OCI-M2 (cell line): ENCODE results near the gene COX14.

Experiments
- DNase-seq: peaks from one replicate; lab custom pipeline; 2025; ENCODE audit not compliant: unreplicated experiment; lab: John Stamatoyannopoulos, UW

Gene COX14

DNA sequence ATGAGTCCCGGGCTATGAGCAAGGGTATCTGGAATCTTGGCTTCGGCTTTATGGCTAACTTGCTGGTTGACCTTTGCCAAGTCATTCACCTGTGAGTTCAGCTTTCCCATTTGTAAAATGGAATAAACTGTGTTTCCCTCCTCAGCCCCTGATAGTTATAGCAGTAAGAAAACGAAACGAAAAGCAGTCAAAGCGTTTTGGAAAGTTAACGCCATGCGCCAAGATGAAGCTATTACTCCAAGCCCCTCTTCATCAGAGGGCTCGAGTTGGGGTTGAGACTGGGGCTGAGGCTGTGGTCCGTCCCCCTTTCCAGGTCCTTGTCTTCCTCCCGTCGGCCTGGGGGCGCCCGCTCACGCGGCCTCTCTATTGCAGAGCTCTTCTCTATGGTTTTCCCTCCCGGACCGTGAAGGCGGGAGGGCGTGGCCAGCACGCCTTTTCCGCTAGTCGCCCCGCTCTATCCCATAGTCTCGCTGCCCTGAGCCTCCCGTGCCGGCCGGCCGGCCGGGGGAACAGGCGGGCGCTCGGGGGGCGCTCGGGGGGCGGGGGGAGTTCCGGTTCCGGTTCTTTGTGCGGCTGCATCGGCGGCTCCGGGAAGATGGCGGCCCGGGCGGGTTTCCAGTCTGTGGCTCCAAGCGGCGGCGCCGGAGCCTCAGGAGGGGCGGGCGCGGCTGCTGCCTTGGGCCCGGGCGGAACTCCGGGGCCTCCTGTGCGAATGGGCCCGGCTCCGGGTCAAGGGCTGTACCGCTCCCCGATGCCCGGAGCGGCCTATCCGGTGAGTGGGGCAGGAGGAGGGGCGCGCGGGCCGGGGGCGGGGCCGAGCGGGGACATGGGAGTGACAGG, 27.0 kb upstream of the COX14 start, which contains the start of gene SMARCD1:
SMARCD1 (plus strand) TSS at position 568 of the 840 bp plus-strand sequence; CDS start at position 596, 28 bp downstream.
- peak; percentile 50 for DNase-seq

DNA sequence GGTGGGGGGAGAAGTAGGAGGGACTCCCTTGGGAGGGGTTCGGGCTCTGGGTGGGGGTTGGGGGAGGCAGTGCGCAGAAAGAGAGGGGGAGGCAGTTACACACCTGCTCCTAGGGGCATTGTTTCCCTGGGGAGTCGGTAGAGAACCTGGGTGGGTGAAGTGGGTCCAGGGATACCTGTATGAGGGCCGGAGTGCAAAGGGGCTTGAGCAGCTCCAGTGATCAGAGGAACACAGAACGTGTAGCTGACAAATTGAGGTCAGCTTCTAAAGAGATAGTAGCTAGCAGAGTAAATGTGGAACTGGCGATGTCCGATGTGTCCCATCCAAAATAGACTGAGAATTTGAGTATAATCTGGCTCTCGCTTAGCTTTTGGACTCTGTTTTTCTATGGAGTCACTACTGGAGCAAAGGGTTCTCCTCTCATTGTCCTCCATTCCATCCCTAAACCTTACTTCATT, 26.4 kb upstream of the COX14 start:
- DNase-seq, result no peak

DNA sequence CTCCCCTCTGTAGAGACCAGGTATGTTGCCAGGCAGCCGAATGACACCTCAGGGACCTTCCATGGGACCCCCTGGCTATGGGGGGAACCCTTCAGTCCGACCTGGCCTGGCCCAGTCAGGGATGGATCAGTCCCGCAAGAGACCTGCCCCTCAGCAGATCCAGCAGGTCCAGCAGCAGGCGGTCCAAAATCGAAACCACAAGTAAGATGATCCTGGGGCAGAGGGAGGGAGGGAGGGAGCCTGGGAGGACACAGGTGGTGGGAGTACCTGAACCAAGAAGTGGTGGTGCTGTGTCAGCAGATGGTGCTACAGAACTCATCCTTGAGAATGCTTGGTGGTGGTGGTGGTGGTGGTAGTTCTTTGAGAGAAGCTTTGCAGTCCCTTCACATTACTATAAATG, 25.9 kb upstream of the COX14 start:
- no peak for DNase-seq

DNA sequence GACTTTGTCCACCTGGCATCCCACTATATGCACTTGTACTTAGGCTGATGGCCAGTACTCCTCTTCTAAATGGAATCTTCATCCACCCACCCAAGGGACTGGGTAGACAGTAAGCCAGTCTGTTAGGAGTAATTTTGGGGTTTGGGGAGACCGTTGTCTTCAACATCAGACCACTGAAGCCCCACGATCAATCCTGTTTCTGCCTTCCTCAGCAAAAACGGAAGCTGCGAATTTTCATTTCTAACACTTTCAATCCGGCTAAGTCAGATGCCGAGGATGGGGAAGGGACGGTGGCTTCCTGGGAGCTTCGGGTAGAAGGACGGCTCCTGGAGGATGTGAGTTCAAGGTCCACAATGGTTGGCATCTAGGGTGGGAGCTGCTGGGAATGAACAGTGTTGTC, 24.9 kb upstream of the COX14 start:
- DNase-seq, result no peak

DNA sequence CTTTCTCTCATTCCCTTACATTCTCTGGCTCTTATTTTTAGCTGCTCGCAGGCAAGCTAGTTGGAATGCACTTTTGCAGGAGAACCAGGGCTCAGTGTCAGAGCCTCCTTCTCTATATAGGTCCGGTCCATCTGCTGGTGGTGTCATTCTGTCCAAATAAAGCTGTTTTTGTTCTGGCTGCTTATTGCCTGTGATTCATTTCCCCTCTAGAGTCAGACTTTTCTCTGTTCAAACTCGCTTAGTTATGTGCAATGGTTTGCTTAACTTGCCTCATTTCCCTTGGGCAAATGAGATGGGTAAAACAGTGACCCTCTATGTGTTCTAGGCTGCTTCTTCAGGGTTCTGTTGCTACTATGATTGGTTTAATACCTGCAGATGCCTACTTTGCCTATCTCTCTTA, 24.0 kb upstream of the COX14 start:
- DNase-seq, result no peak

DNA sequence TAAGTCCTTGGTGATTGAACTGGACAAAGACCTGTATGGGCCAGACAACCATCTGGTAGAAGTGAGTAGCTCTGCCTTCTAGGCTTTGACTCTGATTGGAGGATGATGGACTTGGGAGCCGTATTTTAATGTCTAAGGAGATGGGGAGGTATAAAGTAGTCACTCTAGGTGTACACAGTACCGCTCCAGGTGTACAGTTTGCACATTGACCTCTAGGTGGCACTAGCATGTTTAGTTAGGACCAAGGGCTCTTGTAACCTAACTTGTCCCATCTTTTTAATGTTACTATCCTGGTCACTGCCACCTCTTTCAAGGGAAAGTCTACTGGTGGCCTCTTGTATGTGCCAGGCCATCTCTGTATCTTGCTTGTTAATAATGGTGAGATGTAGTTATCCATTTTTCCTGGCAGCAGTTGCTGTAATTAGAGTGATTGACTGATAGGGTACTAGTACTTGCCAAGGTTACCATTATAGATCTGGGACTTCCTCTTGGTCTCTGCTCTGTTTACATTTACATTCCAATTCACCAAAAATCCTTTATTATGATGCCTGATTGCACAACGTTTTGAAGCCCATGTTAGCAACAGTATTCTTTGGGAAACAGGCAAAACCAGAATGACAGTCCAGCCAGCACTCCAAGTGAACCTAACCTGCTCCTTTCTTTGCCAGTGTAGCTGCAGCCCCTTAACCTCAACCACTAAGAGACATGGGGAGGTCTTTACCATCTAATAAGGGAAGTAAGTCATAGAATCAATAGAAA, 23.3 kb upstream of the COX14 start:
- DNase-seq, result peak; percentile 4

DNA sequence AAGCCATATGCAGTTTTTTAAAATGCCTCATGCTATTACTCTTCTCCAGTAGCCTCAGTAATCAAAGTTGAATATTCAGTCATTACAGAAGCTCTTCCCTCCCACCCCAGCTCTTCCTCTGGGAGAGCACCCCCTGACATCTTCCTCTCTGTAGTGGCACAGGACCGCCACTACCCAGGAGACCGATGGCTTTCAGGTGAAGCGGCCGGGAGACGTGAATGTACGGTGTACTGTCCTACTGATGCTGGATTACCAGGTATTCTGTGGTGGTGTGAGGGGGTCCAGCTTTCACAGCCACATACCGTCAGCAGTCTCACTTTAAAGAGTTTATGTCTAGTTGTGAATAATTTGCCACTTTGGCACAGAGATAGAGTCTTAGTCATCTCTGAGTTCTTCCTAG, 22.3 kb upstream of the COX14 start:
- DNase-seq, result no peak

DNA sequence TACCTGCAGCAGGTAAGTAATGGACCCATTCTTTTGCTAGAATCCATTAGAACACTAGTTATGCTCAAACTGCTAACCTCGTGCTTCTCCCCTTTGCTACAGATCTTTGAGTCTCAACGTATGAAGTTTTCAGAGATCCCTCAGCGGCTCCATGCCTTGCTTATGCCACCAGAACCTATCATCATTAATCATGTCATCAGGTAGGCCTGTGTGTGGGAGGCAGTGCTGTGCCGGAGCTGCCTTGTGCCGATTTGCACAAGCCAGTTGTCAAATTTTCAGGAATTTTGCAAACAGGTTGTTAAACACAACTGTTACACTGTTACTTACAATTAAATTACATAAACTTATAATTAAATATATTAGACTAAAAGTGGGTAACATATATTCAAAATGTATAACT, 21.6 kb upstream of the COX14 start:
- DNase-seq, result no peak

DNA sequence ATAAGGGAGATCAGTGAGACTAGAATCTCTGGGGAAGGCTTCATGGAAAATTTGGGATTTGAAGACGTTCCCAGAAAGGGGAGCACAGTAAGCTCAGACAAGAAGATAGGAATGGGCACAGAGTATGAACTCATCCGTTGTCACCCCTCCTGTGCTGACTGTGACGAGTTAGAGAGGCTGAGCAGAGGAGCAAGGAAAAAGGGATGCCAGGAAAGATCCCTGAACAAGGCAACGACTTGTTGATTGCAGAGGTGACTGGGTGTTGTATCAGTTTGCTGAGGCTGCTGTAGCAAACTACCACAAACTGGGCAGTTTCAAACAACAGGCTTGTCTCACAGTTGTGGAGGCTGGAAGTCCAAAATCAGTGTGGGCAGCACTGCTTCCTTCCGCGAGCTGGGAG, 14.1 kb upstream of the COX14 start:
- DNase-seq, result no peak

DNA sequence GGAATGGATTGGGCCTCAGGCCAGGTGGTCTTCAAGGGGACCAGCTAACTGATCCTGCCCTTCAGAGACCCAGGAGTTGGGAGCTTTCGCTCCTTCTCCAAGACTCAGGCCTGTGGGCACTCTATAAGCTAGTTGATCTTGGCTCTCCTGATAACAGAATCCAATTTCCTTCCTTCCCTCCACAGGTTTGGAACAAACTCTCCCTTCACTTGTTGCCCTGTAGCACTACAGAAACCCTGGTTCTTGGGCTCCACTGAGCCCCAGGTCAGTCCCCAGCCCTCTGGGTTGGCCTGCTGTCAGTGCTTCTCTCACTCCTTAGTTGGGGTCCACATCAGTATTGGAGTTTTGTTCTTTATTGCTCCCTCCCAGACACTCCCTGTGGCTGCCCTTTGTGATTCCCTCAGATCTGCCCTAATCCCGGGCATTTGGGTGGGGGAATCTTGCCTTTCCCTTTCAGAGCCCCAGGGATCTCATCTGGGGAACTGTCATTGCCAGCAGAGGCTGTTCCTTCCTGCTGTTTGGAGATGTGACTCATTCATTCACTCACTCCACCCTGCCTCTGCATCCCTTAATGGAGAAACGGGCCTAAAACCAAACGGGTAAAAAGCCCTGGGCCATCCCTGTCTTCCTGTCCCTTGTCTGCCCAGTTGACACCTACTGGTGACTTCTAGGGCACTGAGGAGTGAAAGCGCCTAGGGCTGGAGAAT, 12.6 kb upstream of the COX14 start:
- no peak for DNase-seq

DNA sequence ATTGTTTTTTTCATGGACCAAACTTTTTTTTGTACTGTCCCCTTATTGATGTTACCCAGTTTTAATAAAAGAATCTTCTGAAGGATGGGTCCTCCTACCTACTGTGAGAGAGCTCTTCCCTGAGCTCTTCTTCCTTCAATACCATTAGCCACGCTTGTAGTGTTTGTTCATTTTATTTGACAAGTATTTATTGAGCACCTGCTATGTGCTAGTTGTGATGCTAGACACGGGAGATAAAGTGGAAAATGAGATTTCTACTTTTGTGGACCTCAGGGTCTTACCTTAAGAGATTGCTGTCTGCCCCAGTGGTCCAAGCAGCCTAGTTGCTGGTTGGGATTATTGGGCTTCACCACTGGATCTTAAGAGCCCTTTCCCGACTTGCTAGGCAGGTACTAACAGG, 11.5 kb upstream of the COX14 start:
- no peak for DNase-seq

DNA sequence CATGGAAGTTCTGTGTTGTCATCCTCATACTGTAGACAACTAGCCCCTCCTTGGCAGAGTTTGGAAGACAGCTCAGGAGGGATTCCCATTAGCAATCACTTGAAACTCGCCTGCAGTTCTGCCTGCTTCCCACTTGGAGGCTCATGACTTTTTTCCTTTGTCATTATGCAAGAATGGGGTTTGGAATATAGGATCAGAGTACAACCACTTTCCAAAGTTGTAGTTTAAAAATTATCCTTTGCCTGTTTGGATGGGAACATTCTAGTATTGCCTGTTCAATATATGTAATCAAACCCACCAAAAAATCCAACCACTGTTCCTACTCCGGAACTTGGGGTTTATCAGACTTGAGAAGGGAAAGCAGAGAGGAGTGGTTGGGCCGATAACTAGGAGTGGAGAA, 10.4 kb upstream of the COX14 start:
- DNase-seq, result no peak

DNA sequence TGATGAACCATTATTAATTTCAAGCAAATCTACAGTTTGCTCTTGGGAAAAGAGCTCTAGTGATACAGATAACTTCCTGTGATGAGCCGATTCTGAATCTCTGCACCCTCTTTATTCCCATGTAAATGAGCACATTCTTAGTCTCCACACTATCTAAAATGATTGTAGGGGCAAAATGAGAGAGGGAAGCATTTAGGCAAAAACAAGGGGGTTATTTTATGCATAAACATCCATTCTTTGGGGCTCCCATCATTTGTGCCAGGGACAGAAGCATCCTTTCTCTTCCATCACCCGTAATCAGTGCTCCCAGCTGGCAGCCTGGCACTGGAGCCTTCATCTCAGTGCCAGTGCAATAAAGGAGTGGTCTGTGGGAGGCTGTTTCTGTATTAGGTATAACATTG, 9.9 kb upstream of the COX14 start:
- no peak for DNase-seq

DNA sequence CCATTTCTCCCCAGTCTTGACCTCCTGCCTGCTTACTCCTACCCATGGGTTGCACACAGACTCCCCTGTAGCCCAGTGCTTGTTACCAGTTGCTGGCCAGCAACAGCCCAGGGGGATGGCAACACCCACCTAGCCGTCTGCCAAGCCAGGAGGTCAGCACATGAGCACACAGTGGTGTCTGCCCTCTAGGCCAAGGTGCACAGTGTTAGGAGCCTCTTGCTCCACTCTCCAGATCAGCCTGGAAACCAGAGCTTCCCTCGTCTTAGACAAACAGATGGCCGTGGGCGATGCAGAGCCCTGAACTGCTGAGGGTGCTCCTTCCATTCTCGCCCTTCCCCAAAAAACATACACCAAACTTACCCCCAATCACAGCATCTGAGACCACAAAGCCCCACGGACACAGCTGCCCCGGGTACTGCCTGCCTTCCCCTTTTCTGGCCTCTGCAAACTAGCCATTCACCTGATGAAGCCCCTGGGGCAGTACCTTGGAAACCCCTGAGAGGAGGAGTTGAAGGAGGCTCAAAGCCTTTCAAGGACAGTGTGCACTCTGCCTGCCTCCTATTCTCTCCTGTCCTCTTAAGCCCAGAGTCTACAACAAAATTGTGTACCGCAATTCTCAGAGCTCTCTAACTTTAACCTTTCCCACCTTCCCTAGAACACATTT, 9.3 kb upstream of the COX14 start:
- no peak for DNase-seq

DNA sequence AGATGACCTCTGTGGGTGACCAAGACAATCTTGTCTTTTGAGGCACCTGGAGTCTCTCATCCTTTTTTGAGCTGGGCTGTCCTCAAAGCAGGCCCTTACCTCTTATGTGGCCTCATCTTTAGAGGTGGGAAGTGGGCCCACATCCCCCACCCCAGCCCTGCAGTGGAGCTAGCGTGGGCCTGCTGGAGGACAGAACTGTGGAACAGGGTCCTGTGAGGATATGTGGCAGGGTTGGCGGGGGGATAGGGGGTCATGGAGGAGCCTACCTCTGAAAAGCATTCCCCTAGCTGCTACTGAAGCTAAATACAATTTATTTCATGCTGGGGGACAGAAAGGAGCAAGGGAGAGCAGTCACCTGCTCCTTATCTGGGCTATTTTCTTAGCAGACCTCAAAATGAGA, 8.7 kb upstream of the COX14 start:
- no peak for DNase-seq

DNA sequence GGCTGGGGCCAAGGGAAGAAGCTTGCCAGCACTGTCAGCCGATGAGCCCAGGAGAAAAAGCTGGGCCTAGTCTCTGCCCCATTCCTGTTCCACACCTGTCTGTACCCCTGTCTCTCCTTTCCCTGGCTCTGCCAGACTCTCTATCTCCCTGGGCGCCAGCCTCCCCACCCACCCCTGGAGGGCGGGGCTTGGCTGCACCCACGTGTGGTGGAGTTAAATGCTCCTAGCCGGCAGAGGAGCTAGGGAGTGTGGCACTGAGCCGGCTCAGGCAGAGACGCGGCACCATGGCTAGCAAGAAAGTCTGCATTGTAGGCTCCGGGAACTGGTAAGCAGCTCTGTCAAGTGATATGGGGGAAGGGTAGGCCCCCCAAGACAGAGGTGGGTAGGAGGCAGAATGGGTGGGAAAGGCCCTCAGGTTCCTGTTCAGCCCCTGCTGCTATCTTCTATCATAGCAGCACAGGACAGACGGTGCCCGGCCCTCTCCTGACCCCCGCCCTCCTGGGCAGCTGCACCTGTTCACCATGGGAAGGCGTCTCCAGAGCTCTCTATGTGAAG, 8.2 kb upstream of the COX14 start, which contains the start of gene GPD1:
GPD1 (plus strand) TSS at position 242 of the 555 bp plus-strand sequence; CDS start at position 285, 43 bp downstream.
- no peak for DNase-seq

DNA sequence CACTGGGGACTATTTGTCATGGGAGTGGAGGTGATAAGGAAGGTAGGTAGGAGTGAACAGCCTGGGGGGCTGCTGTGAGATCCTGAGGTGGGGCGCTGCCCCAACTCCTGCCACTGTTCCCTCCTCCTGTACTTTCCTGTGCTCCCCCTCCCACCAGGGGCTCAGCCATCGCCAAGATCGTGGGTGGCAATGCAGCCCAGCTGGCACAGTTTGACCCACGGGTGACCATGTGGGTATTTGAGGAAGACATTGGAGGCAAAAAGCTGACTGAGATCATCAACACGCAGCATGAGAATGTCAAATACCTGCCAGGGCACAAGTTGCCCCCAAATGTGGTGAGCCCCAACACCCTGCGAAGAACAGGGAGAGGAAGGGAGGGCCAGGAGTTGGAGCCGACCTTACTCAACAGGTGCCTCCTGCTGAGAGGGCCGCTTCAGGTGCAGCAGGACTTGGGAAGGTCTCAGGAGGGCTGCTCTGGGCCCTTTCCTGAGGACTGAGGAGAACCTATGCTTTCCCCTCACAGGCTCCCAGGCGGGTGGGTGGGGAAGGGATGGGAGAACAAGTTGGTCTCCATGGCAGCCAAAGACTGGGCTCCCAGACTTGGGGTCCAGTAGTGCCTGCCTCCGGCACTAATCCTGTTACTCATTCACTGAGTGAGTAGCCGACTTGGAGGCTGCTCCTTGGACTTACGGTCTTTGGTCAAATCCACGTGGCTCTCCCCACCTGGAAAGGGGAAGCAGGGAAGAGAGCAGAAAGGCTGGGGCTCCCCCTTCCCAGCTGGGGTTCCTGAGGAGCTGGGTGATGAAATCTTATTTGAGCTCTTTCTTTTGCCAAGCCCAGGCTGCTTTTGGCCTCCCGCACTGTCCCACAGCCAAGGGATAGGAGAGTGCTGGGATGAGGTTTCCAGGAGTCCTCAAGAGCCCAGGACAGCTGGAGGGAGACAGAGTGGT, 7.3 kb upstream of the COX14 start:
- no peak for DNase-seq

DNA sequence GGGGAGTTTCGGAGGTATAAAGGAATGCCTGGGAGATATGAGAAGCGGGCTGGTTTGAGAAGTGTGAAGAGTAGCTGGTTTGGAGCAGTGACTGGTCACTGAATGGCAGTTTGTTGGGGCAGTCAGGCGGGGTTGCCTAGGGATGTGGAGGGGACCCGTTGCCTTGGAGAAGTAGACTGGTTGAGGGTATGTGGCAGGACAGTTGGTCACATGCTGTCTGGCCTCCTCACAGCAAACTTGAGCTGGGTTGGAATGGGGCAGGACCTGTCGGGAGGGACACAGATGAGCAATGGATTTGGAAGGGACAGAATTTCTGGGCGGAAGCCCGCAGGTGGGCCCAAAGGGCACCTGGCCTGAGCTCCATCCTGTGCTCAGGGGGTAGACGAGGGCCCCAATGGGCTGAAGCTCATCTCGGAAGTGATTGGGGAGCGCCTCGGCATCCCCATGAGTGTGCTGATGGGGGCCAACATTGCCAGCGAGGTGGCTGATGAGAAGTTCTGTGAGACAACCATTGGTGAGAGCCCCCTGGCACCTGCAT, 6.1 kb upstream of the COX14 start:
- DNase-seq, result no peak

DNA sequence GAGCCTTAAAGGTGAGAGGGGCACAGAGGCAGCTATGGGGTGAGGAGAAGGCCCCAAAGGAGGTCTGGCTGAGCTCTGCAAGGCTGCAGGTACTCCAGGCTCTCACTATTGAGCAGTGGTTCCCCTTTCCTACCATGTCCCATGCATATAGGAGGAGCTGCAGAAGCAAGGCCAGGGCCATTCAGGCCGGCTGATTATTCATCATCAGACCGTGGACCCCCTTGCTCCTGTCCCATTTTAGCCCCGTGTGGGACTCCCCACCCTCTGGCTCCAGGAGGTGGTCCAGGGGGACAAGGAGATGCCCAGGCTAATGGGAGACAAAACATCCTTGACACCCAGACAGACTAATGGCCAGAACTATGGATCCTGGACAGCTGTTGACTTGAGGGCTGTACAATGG, 5.1 kb upstream of the COX14 start:
- no peak for DNase-seq
